Parathyroid adenoma (tissue), 2 donors: Measurements from ENCODE around the gene ZRANB2.

Source experiments
- H2AFZ ChIP-seq: fragments of 300-600 bp; sonication (generic); one replicate; pipeline ENCODE4 v1.7.0; 2017; ENCODE audit warnings: antibody characterized with exemption, mild to moderate bottlenecking
- H3K27ac ChIP-seq: fragments of 300-600 bp; sonication (generic); one replicate; pipeline ENCODE4 v1.7.0; 2017
- H3K27me3 ChIP-seq: fragments of 300-600 bp; sonication (generic); one replicate; pipeline ENCODE4 v1.7.0; 2017; ENCODE audit warnings: low read length; ENCODE audit not compliant: control insufficient read depth, insufficient read depth
- H3K36me3 ChIP-seq: fragments of 300-600 bp; sonication (generic); one replicate; pipeline ENCODE4 v1.7.0; 2017; ENCODE audit warnings: low read length; ENCODE audit not compliant: control insufficient read depth, insufficient read depth
- H3K4me1 ChIP-seq: fragments of 300-600 bp; sonication (generic); one replicate; pipeline ENCODE4 v1.7.0; 2017; ENCODE audit warnings: control low read depth
- H3K4me2 ChIP-seq: fragments of 300-600 bp; sonication (generic); one replicate; pipeline ENCODE4 v1.7.0; 2017; ENCODE audit warnings: low read length
- H3K4me3 ChIP-seq: fragments of 300-600 bp; sonication (generic); one replicate; pipeline ENCODE4 v1.7.0; 2017; ENCODE audit warnings: low read depth, low read length
- H3K79me2 ChIP-seq: fragments of 300-600 bp; sonication (generic); one replicate; pipeline ENCODE4 v1.7.0; 2017; ENCODE audit warnings: control low read depth
- H3K9ac ChIP-seq: fragments of 300-600 bp; sonication (generic); one replicate; pipeline ENCODE4 v1.7.0; 2017; ENCODE audit warnings: mild to moderate bottlenecking
- H3K9me3 ChIP-seq: fragments of 300-600 bp; sonication (generic); one replicate; pipeline ENCODE4 v1.7.0; 2017; ENCODE audit warnings: low read length; ENCODE audit not compliant: control insufficient read depth
- TF ChIP-seq, protein P1 (sequence below): fragments of 300-600 bp; sonication (generic); IDR thresholded peaks from one replicate; pipeline ENCODE4 v1.7.0; 2017; ENCODE audit warnings: antibody characterized with exemption, mild to moderate bottlenecking
- donor health status: primary hyperparathyroidism.

Gene ZRANB2

DNA sequence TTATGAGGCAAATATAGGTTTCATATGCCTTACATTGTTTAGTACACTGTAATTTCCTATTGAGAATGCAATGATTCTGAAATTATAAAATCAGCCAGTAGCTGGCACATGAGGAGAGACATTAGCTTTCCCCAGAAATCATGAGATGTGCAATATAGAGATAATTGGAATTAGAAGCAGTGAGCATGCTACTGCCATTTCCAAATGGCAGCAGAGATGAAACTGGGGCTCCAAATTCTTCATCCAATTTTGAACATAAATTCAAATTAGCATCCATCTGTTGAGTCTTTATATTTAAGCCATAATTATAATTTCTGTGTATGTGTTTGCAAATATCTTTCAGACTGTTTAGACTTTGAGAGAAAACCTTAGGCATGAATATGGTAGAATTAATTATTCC, 62.0 kb downstream of the ZRANB2 start:
- Histone ChIP-seq H3K4me3 (no peak overlapping the region), H3K36me3 (no peaks in the 10 kb centered on the region), H3K9me3 (no peaks in the 10 kb centered on the region), H3K27me3 (no peaks in the 10 kb centered on the region), H3K4me1 (no peaks in the 10 kb centered on the region), H3K79me2 (no peaks in the 10 kb centered on the region), H2AFZ (no peak overlapping the region), H3K27ac (no peak overlapping the region), H3K9ac (no peak overlapping the region), H3K4me2 (no peak overlapping the region)
- TF ChIP-seq, protein P1, sequence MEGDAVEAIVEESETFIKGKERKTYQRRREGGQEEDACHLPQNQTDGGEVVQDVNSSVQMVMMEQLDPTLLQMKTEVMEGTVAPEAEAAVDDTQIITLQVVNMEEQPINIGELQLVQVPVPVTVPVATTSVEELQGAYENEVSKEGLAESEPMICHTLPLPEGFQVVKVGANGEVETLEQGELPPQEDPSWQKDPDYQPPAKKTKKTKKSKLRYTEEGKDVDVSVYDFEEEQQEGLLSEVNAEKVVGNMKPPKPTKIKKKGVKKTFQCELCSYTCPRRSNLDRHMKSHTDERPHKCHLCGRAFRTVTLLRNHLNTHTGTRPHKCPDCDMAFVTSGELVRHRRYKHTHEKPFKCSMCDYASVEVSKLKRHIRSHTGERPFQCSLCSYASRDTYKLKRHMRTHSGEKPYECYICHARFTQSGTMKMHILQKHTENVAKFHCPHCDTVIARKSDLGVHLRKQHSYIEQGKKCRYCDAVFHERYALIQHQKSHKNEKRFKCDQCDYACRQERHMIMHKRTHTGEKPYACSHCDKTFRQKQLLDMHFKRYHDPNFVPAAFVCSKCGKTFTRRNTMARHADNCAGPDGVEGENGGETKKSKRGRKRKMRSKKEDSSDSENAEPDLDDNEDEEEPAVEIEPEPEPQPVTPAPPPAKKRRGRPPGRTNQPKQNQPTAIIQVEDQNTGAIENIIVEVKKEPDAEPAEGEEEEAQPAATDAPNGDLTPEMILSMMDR = no peak

DNA sequence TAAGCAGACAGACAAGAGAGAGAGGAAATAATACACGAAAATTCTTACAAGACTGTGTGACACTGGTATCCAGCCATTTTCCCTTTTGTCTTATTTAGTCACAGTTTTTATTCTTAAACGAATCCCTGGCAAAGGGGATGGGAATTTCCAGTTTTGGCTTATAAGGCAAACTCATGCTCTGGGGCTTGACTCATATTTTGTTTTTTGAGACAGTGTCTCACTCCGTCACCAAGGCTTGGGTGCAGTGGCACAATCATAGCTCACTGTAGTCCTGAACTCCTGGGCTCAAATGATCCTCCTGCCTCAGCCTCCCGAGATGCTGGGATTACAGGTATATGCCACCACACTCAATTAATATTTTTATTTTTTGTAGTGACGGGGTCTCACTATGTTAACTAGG, 65.1 kb downstream of the ZRANB2 start:
- no peaks in the 10 kb centered on the region for H3K9me3 ChIP-seq
- H2AFZ ChIP-seq = no peak overlapping the region
- H3K36me3 ChIP-seq = no peaks in the 10 kb centered on the region
- H3K9ac ChIP-seq = no peak overlapping the region
- no peaks in the 10 kb centered on the region for H3K27me3 ChIP-seq
- H3K4me1 ChIP-seq = no peaks in the 10 kb centered on the region
- no peak overlapping the region for H3K4me2 ChIP-seq
- no peak overlapping the region for H3K4me3 ChIP-seq
- TF ChIP-seq, protein P1 = no peak
- H3K27ac ChIP-seq = no peak overlapping the region
- H3K79me2 ChIP-seq = no peaks in the 10 kb centered on the region

DNA sequence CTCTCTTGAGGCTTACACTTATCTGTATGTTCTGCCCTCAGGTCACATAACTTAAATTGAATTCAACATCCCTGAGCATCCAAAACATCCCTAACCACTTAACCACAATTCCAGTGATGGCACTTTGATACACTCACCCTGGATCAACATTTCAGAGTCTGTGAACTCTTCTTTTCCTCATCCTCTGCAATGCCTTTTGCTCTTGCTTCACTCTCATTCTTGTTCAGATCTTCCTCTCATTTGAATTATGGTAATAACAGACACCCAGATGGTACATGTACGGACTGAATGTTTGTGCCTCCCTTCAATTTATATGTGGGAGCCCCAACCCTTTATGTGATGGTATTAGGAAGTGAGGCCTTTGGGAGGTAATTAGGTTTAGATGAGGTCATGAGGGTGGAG, 66.7 kb downstream of the ZRANB2 start:
- H3K36me3 ChIP-seq = no peaks in the 10 kb centered on the region
- H3K4me2 ChIP-seq = no peak overlapping the region
- H3K4me1 ChIP-seq = no peaks in the 10 kb centered on the region
- H3K27me3 ChIP-seq = no peaks in the 10 kb centered on the region
- H3K27ac ChIP-seq = no peak overlapping the region
- H2AFZ ChIP-seq = no peak overlapping the region
- TF ChIP-seq, protein P1 = no peak
- no peaks in the 10 kb centered on the region for H3K9me3 ChIP-seq
- no peak overlapping the region for H3K4me3 ChIP-seq
- no peaks in the 10 kb centered on the region for H3K79me2 ChIP-seq
- H3K9ac ChIP-seq = no peak overlapping the region
